HL-60 (cell line): ENCODE measurements around the gene MUL1.

Experiments
- CTCF ChIP-seq: IDR thresholded peaks from one replicate; pipeline ENCODE4 v1.5.1; 2011; ENCODE audit warnings: low read length, control low read depth, inconsistent platforms; ENCODE audit not compliant: insufficient read depth
- GABPA ChIP-seq: IDR thresholded peaks from 2 replicates; pipeline ENCODE4 v1.6.1; 2012; ENCODE audit warnings: low read depth
- POLR2AphosphoS5 ChIP-seq: IDR thresholded peaks from 2 replicates; pipeline ENCODE4 v1.6.1; 2012; ENCODE audit warnings: low read depth
- REST ChIP-seq: IDR thresholded peaks from 2 replicates; pipeline ENCODE4 v1.6.1; 2012; ENCODE audit warnings: low read depth; ENCODE audit not compliant: insufficient replicate concordance
- SPI1 ChIP-seq: IDR thresholded peaks from 2 replicates; pipeline ENCODE4 v1.6.1; 2012; ENCODE audit warnings: low read depth, mild to moderate bottlenecking, borderline replicate concordance

- TF ChIP-seq POLR2AphosphoS5 (no peak), CTCF (no peak), GABPA (no peak), SPI1 (no peak), REST (no peak)
These were observed 34.9 kb downstream of the MUL1 start for GRCh38 chr1:20472860-20473711.
